ENCODE measurements around the gene CSTB.
A peak's percentile ranks its signal among the peaks of the same experiment; 100 is the strongest.

CSTB gene

DNA sequence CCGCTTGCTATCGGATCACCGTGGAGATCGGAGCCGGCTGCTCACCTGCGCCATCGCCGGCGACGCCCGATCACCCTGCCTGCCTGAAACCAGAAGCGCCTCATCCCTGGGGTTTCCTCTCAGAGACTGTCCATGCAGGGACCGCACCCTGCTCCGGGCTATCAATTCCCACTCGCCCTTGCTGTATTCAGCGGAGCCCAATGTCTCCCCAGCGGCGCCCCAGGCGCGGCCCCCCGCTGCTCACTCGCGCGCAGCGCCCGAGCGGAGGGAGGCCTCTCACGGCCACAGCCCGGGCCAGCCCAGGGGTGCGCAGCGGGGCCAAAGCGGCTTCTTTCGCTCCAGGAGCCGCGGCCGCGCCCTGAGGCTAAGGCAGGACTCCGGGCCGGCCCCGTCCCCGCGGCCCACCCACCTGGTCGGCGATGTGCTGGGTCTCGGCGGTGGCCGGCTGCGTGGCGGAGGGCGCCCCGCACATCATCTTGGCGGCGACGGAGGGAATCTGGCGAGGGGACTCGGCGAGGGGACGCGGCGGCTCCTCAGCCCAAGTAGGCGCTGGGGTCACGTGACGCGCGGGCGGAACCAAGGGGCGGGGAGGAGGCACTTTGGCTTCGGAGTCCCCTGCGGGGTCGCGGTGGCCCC lies at the start of gene CSTB (continued):
- no peak for TF ChIP-seq ZNF26 (tag by site-specific recombination; IDR thresholded peaks at IDR 0.05)
- TF ChIP-seq HOXD13 (CRISPR knock-in tag; IDR thresholded peaks at IDR 0.05; ENCODE audit: borderline replicate concordance): no peak
- TF ChIP-seq ELK4 (IDR thresholded peaks at IDR 0.05; ENCODE audit: borderline replicate concordance, low read depth, low read length): no peak
- no peak for TF ChIP-seq ZNF558 (tag by site-specific recombination; IDR thresholded peaks at IDR 0.05)
- TF ChIP-seq ZNF391 (tag by site-specific recombination; IDR thresholded peaks at IDR 0.05; ENCODE audit: borderline replicate concordance, low read depth): no peak
- TF ChIP-seq HIC1 (tag by site-specific recombination; IDR thresholded peaks at IDR 0.05): no peak
- TF ChIP-seq, protein P1, sequence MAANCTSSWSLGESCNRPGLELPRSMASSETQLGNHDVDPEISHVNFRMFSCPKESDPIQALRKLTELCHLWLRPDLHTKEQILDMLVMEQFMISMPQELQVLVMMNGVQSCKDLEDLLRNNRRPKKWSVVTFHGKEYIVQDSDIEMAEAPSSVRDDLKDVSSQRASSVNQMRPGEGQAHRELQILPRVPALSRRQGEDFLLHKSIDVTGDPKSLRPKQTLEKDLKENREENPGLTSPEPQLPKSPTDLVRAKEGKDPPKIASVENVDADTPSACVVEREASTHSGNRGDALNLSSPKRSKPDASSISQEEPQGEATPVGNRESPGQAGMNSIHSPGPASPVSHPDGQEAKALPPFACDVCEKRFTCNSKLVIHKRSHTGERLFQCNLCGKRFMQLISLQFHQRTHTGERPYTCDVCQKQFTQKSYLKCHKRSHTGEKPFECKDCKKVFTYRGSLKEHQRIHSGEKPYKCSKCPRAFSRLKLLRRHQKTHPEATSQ (tag by site-specific recombination; IDR thresholded peaks at IDR 0.05): peak; percentile 50; the same call in 1 of the 2 replicates
- TF ChIP-seq ZBTB49 (tag by site-specific recombination; IDR thresholded peaks at IDR 0.05; ENCODE audit: low read depth): no peak
- TF ChIP-seq, protein P2, sequence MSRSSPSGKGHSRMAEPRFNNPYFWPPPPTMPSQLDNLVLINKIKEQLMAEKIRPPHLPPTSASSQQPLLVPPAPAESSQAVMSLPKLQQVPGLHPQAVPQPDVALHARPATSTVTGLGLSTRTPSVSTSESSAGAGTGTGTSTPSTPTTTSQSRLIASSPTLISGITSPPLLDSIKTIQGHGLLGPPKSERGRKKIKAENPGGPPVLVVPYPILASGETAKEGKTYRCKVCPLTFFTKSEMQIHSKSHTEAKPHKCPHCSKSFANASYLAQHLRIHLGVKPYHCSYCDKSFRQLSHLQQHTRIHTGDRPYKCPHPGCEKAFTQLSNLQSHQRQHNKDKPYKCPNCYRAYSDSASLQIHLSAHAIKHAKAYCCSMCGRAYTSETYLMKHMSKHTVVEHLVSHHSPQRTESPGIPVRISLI (tag by site-specific recombination; IDR thresholded peaks at IDR 0.05): no peak
- TF ChIP-seq GLI4 (tag by site-specific recombination; IDR thresholded peaks at IDR 0.05): no peak
- 0 out of 2 replicates have a peak, but pooled peaks have one; percentile 47 for TF ChIP-seq ZEB2 (tag by site-specific recombination; IDR thresholded peaks at IDR 0.05)
- TF ChIP-seq, protein P3, sequence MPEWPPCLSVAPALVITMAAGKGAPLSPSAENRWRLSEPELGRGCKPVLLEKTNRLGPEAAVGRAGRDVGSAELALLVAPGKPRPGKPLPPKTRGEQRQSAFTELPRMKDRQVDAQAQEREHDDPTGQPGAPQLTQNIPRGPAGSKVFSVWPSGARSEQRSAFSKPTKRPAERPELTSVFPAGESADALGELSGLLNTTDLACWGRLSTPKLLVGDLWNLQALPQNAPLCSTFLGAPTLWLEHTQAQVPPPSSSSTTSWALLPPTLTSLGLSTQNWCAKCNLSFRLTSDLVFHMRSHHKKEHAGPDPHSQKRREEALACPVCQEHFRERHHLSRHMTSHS (tag by site-specific recombination; IDR thresholded peaks at IDR 0.05): no peak
- TF ChIP-seq KLF10 (tag by site-specific recombination; IDR thresholded peaks at IDR 0.05): peak; percentile 66
- TF ChIP-seq SCRT1 (tag by site-specific recombination; IDR thresholded peaks at IDR 0.05; ENCODE audit: borderline replicate concordance): no peak
- no peak for TF ChIP-seq ZNF670 (tag by site-specific recombination; IDR thresholded peaks at IDR 0.05; ENCODE audit: low read depth)
- no peak for TF ChIP-seq SALL2 (tag by site-specific recombination; IDR thresholded peaks at IDR 0.05; ENCODE audit: borderline replicate concordance)
- no peak for TF ChIP-seq ZFP41 (tag by site-specific recombination; IDR thresholded peaks at IDR 0.05; ENCODE audit: borderline replicate concordance)
- TF ChIP-seq ZNF48 (tag by site-specific recombination; IDR thresholded peaks at IDR 0.05): no peak
- no peak for TF ChIP-seq MEIS1 (CRISPR knock-in tag; IDR thresholded peaks at IDR 0.05; ENCODE audit: borderline replicate concordance)
- no peak for TF ChIP-seq ZNF571 (tag by site-specific recombination; IDR thresholded peaks at IDR 0.05)
- TF ChIP-seq ZNF792 (tag by site-specific recombination; IDR thresholded peaks at IDR 0.05): no peak
- TF ChIP-seq ZNF776 (tag by site-specific recombination; IDR thresholded peaks at IDR 0.05; ENCODE audit: borderline replicate concordance): no peak
- TF ChIP-seq, protein P4, sequence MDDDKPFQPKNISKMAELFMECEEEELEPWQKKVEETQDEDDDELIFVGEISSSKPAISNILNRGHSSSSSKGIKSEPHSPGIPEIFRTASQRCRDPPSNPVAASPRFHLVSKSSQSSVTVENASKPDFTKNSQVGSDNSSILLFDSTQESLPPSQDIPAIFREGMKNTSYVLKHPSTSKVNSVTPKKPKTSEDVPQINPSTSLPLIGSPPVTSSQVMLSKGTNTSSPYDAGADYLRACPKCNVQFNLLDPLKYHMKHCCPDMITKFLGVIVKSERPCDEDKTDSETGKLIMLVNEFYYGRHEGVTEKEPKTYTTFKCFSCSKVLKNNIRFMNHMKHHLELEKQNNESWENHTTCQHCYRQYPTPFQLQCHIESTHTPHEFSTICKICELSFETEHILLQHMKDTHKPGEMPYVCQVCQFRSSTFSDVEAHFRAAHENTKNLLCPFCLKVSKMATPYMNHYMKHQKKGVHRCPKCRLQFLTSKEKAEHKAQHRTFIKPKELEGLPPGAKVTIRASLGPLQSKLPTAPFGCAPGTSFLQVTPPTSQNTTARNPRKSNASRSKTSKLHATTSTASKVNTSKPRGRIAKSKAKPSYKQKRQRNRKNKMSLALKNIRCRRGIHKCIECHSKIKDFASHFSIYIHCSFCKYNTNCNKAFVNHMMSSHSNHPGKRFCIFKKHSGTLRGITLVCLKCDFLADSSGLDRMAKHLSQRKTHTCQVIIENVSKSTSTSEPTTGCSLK (tag by site-specific recombination; IDR thresholded peaks at IDR 0.05): no peak
- no peak for TF ChIP-seq ZNF221 (tag by site-specific recombination; IDR thresholded peaks at IDR 0.05; ENCODE audit: borderline replicate concordance)
- TF ChIP-seq ZNF404 (tag by site-specific recombination; IDR thresholded peaks at IDR 0.05): no peak
- TF ChIP-seq ZNF146 (tag by site-specific recombination; IDR thresholded peaks at IDR 0.05): peak; percentile 4; the same call in 1 of the 2 replicates
- no peak for TF ChIP-seq ZNF19 (tag by site-specific recombination; IDR thresholded peaks at IDR 0.05; ENCODE audit: low read depth)
